Type B pancreatic cell (in vitro differentiated cells): Measurements from ENCODE around the gene CEP112. TPM values are rescaled to one million over a fixed set of nuclear protein-coding genes. Genes with fewer than 3 reads are reported as not detected.

Source experiments
- DNase-seq: peaks from one replicate; pipeline ENCODE4 v3.0.0; 2021; ENCODE audit warnings: mixed read lengths; ENCODE audit not compliant: unreplicated experiment; ENCODE audit errors: extremely low spot score
- H3K27ac Mint-ChIP-seq: 2 replicates; pipeline ENCODE4 v1.8.0; 2021; ENCODE audit warnings: mild to moderate bottlenecking, mixed read lengths
- H3K27me3 Mint-ChIP-seq: 2 replicates; pipeline ENCODE4 v1.8.0; 2021; ENCODE audit warnings: mixed read lengths
- H3K36me3 Mint-ChIP-seq: 2 replicates; pipeline ENCODE4 v1.8.0; 2021; ENCODE audit warnings: mixed read lengths
- H3K4me1 Mint-ChIP-seq: one replicate; pipeline ENCODE4 v1.8.0; 2021; ENCODE audit warnings: mixed read lengths; ENCODE audit not compliant: unreplicated experiment
- H3K4me3 Mint-ChIP-seq: 2 replicates; pipeline ENCODE4 v1.8.0; 2021; ENCODE audit warnings: mild to moderate bottlenecking, mixed read lengths
- H3K9me3 Mint-ChIP-seq: 2 replicates; pipeline ENCODE4 v1.8.0; 2021; ENCODE audit warnings: mixed read lengths
- total RNA-seq: library from RNA; stranded (reverse); gene quantifications from 2 replicates; pipeline ENCODE4 v1.2.1, GENCODE V29; 2021; ENCODE audit warnings: low replicate concordance
- TF ChIP-seq, protein P1 (sequence below): fragments of 200-600 bp; sonication (generic); conservative IDR thresholded peaks from 2 replicates; pipeline ENCODE4 v1.5.0; 2021; ENCODE audit warnings: antibody characterized with exemption, mild to moderate bottlenecking

CEP112 gene
- total RNA-seq, 1 donor from 2014 or later: 18.0 TPM

DNA sequence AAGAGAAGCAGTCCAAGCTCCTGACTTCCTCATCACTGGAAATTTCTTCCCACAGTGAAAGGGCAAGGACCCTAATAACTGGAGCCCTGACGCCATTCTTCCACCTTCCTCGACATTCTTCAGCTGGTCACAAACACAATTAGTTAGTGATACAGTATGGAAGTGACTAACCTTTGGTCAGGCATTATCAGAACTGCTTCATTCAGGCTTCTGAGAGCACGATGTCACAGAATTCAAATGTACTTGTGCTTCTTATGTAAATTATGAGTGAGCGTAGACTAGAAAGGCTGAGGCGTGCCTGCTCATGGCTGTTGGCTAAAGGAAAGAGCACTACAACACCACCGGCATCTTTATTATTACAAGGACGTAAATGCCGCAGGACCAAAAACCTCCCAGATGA is 327.5 kb downstream of the CEP112 start:
- TF ChIP-seq, protein P1, sequence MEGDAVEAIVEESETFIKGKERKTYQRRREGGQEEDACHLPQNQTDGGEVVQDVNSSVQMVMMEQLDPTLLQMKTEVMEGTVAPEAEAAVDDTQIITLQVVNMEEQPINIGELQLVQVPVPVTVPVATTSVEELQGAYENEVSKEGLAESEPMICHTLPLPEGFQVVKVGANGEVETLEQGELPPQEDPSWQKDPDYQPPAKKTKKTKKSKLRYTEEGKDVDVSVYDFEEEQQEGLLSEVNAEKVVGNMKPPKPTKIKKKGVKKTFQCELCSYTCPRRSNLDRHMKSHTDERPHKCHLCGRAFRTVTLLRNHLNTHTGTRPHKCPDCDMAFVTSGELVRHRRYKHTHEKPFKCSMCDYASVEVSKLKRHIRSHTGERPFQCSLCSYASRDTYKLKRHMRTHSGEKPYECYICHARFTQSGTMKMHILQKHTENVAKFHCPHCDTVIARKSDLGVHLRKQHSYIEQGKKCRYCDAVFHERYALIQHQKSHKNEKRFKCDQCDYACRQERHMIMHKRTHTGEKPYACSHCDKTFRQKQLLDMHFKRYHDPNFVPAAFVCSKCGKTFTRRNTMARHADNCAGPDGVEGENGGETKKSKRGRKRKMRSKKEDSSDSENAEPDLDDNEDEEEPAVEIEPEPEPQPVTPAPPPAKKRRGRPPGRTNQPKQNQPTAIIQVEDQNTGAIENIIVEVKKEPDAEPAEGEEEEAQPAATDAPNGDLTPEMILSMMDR: no peak
- DNase-seq: no peak
- H3K36me3 Mint-ChIP-seq: no peaks in the 10 kb centered on the region
- H3K9me3 Mint-ChIP-seq: no peaks in the 10 kb centered on the region
- no peak overlapping the region for H3K27ac Mint-ChIP-seq
- H3K4me1 Mint-ChIP-seq: no peaks in the 10 kb centered on the region
- H3K27me3 Mint-ChIP-seq: no peaks in the 10 kb centered on the region
- H3K4me3 Mint-ChIP-seq: no peak overlapping the region

DNA sequence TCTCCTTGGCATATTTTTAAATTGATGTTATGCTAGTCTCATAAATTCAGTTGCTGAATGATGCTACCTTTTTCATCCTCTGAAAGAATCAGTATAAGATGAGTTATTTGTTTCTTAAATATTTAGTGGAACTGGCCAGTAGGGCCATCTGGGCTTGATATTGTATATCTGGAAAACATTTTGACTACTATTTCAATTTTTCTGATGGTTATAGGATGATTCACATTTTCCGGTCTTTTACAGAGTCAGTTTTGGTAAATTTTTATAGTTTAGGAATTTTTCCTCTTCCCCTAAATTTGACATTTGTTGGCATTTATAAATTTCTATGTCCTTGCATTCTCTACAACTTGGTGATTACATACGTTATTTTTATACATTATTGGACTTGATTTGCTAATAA is 334.2 kb downstream of the CEP112 start:
- H3K36me3 Mint-ChIP-seq: no peaks in the 10 kb centered on the region
- no peak overlapping the region for H3K27ac Mint-ChIP-seq
- H3K4me3 Mint-ChIP-seq: no peak overlapping the region
- no peaks in the 10 kb centered on the region for H3K9me3 Mint-ChIP-seq
- TF ChIP-seq, protein P1: no peak
- H3K27me3 Mint-ChIP-seq: no peaks in the 10 kb centered on the region
- no peak for DNase-seq
- H3K4me1 Mint-ChIP-seq: no peaks in the 10 kb centered on the region

DNA sequence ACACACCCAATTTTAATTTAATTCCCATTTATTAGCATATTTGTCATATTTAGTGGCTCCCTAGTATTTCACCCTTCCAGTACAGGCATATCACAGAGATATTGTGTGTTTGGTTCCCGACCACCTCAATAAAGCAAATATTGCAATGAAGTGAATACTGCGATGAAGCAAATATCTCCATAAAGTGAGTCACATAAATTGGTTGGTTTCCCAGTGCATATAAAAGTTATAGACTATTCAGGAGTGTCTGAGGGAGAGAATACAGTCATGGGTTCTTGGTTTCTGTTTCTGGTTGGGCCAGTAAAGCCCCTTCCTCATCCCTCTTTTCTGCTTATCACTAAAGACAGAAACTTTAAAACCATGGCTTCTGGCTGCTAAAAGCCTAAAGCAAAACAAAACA is 335.1 kb downstream of the CEP112 start:
- TF ChIP-seq, protein P1: no peak
- no peak overlapping the region for H3K27ac Mint-ChIP-seq
- no peak overlapping the region for H3K4me3 Mint-ChIP-seq

DNA sequence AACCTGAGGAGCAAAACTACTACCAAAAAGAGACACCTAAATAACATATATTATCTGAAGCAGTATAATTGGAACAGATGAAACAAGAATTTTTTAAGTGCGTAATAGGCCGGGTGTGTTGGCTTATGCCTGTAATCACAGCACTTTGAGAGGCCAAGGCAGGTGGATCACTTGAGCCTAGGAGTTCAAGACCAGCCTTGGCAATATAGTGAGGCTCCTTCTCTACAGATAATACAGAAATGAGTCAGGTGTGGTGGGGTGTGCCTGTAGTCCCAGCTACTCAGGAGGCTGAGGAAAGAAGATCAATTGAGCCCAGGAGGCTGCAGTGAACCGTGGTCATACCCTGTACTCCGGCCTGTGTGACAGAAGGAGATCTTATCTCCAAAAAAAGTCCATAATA is 336.3 kb downstream of the CEP112 start:
- Mint-ChIP-seq H3K9me3 (peaks cover 2% of the 10 kb centered on the region), H3K27ac (no peak overlapping the region), H3K4me1 (no peaks in the 10 kb centered on the region), H3K27me3 (no peaks in the 10 kb centered on the region), H3K4me3 (no peak overlapping the region), H3K36me3 (peaks cover 2% of the 10 kb centered on the region)
- no peak for DNase-seq
- TF ChIP-seq, protein P1: no peak

More for the DNA sequence above, 335.1 kb downstream of the CEP112 start:
- Mint-ChIP-seq H3K36me3 (no peaks in the 10 kb centered on the region), H3K27me3 (no peaks in the 10 kb centered on the region), H3K4me1 (no peaks in the 10 kb centered on the region), H3K9me3 (no peaks in the 10 kb centered on the region)
- no peak for DNase-seq

DNA sequence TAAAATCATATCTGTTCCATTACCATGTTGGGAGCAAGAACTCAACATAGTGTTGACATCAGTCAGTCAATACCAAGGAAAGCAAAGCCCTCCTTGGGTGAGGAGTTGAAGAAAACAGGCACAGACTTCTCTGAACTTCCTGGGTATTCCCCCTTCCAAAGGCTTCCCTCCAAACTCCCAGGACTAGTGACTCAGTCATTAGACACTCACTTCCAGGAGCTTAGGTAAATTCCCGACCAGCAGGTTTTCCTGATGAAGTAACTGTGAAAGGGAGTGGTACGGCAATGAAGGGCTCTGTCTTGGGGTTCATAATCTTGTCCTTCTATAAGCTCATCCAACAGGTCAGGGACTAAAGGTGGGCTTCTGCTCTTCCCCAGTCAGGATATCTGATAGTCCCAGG is 336.7 kb downstream of the CEP112 start:
- Mint-ChIP-seq H3K36me3 (peaks cover 6% of the 10 kb centered on the region), H3K4me3 (no peak overlapping the region), H3K27ac (no peak overlapping the region), H3K9me3 (peaks cover 3% of the 10 kb centered on the region), H3K27me3 (no peaks in the 10 kb centered on the region), H3K4me1 (no peaks in the 10 kb centered on the region)
- no peak for DNase-seq
- TF ChIP-seq, protein P1: no peak

DNA sequence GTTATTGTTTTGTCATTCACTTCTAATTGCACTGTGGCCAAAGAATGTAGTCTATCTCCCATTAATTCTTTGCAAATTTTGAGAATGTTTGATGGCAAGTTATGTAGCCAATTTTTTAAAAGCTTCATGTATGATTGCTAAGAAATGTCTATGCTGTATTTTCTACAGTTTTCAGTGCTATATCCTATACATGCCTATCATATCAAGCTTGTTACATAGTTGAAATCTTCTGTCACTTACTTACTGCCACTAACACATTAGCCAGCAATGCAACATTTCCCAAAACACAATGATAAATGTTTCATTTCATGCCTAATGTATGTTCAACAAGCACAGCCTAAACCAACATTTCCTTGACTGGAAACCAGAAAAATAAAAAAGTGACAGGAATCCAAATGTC is 338.1 kb downstream of the CEP112 start:
- H3K27me3 Mint-ChIP-seq: no peaks in the 10 kb centered on the region
- peaks cover 1% of the 10 kb centered on the region for H3K4me1 Mint-ChIP-seq
- DNase-seq: no peak
- H3K9me3 Mint-ChIP-seq: peaks cover 5% of the 10 kb centered on the region
- H3K4me3 Mint-ChIP-seq: no peak overlapping the region
- TF ChIP-seq, protein P1: no peak
- H3K36me3 Mint-ChIP-seq: peaks cover 8% of the 10 kb centered on the region
- no peak overlapping the region for H3K27ac Mint-ChIP-seq
